Measurements from ENCODE around the gene VWA8. TPM values are rescaled to one million over a fixed set of nuclear protein-coding genes. Genes with fewer than 3 reads are reported as not detected.
"Not testable (repeated sequence)": the region's sequence is repeated elsewhere in the genome, so short reads cannot be mapped to it uniquely, and the experiment has no call there.

VWA8 gene
- total and polyA plus RNA-seq, 9 donors: 4.5 to 25.1 (median 21.0) TPM

- no peaks in the 10 kb centered on the region for H3K27me3 ChIP-seq
- no peak overlapping the region for H3K4me3 ChIP-seq
- TF ChIP-seq CTCF (IDR thresholded peaks at IDR 0.05): no peak
- no peak for TF ChIP-seq POLR2A (IDR thresholded peaks at IDR 0.05)
- TF ChIP-seq EP300 (IDR thresholded peaks at IDR 0.05): no peak
- DNase-seq: no peak
- no peaks in the 10 kb centered on the region for H3K36me3 ChIP-seq
- 94 to 97% (median 95%) methylated on average over 1 of the region's 1 CpG for WGBS, 3 donors
- no peaks in the 10 kb centered on the region for H3K9me3 ChIP-seq
- intact Hi-C loops (cut with DNase I): no loop called here
- no peaks in the 10 kb centered on the region for H3K4me1 ChIP-seq (ENCODE audit: insufficient read depth)
- H3K27ac ChIP-seq: no peak overlapping the region
Measured at GRCh38 chr13:41931337-41931736, 29.6 kb downstream of the VWA8 start.

GRCh38 chr13:41930154-41930553, 30.8 kb downstream of the VWA8 start:
- intact Hi-C loops (cut with DNase I): no loop called here
- no peak overlapping the region for H3K27ac ChIP-seq
- 97 to 99% (median 97%) methylated on average over 5 of the region's 5 CpGs for WGBS, 3 donors
- no peaks in the 10 kb centered on the region for H3K27me3 ChIP-seq
- H3K4me3 ChIP-seq: no peak overlapping the region
- H3K4me1 ChIP-seq (ENCODE audit: insufficient read depth): no peaks in the 10 kb centered on the region
- no peaks in the 10 kb centered on the region for H3K9me3 ChIP-seq
- TF ChIP-seq CTCF (IDR thresholded peaks at IDR 0.05): no peak
- no peak for TF ChIP-seq EP300 (IDR thresholded peaks at IDR 0.05)
- TF ChIP-seq POLR2A (IDR thresholded peaks at IDR 0.05): no peak
- H3K36me3 ChIP-seq: no peaks in the 10 kb centered on the region
- no peak for DNase-seq

- intact Hi-C loops (cut with DNase I): no loop called here
- Histone ChIP-seq H3K36me3 (no peaks in the 10 kb centered on the region), H3K27me3 (no peaks in the 10 kb centered on the region), H3K9me3 (no peaks in the 10 kb centered on the region), H3K4me1 (ENCODE audit: insufficient read depth) (no peaks in the 10 kb centered on the region), H3K4me3 (no peak overlapping the region), H3K27ac (no peak overlapping the region)
- DNase-seq: no peak
- WGBS, 3 donors: 5 to 15% (median 7%) methylated on average over 2 of the region's 2 CpGs
- TF ChIP-seq POLR2A (IDR thresholded peaks at IDR 0.05): no peak
Measured at GRCh38 chr13:41928323-41928722, 32.6 kb downstream of the VWA8 start.

- 95 to 98% (median 96%) methylated on average over 2 of the region's 2 CpGs for WGBS, 3 donors
- H3K9me3 ChIP-seq: no peaks in the 10 kb centered on the region
- H3K27ac ChIP-seq: no peak overlapping the region
Measured at GRCh38 chr13:41925014-41925413, 35.9 kb downstream of the VWA8 start.

GRCh38 chr13:41922894-41923293, 38.0 kb downstream of the VWA8 start:
- H3K27ac ChIP-seq; H3K4me3 ChIP-seq; H3K27me3 ChIP-seq; H3K9me3 ChIP-seq; H3K36me3 ChIP-seq; intact Hi-C loops (cut with DNase I); H3K4me1 ChIP-seq (ENCODE audit: insufficient read depth); DNase-seq: not testable (repeated sequence)
- WGBS, 3 donors: 97 to 100% (median 99%) methylated on average over 4 of the region's 4 CpGs

More at GRCh38 chr13:41925014-41925413, 35.9 kb downstream of the VWA8 start:
- intact Hi-C loops (cut with DNase I): no loop called here
- Histone ChIP-seq H3K36me3 (no peaks in the 10 kb centered on the region), H3K27me3 (no peaks in the 10 kb centered on the region), H3K4me1 (ENCODE audit: insufficient read depth) (no peaks in the 10 kb centered on the region), H3K4me3 (no peak overlapping the region)
- no peak for TF ChIP-seq POLR2A (IDR thresholded peaks at IDR 0.05)
- TF ChIP-seq CTCF (IDR thresholded peaks at IDR 0.05): no peak
- TF ChIP-seq EP300 (IDR thresholded peaks at IDR 0.05): no peak
- DNase-seq: no peak
